Measurements from ENCODE around the gene CRACR2B.

CRACR2B gene

DNA sequence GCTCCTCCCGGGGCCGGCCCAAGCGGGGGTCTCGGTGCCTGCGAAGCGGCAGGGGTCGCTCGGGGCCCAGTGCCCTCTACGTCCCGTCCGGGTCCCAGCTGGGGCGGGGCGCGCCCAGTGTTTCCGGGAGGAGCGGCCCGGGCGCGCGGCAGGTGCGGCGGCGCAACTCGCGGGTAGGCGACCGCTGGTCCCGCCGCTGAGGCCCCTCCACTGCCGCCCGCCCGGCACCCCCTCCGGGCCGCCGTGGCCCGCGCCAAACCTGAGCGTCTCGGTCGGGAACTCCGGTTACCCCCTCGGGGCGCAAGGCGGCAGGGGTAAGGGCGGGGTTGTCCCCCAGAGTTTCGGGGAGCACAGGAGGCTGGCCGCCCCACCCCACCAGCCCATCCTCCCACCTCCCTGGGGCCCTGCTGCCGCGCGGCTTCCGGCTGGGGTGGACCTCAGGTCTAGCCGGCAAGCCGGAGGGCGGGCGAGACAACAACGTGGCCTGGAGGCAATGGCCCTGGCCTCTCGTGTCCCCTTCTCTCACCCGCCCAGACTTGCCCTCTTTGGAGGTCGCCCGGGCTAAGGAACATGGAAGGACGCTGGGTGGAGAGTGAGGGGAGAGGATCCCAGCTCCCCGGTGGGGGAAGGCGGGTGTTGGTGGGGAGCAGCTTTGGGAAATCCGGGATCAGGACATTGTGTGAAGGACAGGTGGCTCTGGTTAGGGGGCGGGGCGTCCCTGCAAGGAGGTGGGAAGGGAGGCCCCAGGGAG is 398 bp upstream of the CRACR2B start:
- DNase-seq (ENCODE audit: low spot score): no peak

DNA sequence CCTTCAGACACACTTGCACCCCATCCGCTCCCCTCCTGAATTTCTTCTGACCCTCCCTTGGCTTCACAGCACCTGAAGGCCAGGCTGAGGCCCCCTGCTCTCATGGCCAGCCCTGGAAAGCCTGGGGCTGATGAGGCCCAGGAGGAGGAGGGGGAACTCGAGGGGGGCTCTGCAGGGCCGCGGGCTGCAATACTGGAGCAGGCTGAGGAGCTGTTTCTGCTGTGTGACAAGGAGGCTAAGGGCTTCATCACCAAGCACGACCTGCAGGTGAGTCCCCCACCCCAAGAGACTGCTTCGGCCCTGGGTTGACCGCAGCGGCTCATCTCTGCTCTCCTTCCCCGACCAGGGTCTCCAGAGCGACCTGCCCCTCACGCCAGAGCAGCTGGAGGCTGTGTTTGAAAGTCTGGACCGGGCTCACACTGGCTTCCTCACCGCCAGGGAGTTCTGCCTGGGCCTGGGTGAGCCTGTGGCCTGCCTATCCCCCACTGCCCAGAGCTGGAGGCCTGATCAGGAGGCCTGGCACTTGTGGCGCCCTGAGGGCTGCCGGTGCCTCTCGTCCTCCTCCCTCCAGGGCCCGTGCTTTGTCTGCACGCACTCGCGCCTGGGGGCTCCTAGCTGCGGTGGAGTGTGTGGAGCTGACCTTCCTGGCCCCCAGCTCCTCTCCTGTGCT is 922 bp downstream of the CRACR2B start:
- DNase-seq (ENCODE audit: low spot score): no peak

DNA sequence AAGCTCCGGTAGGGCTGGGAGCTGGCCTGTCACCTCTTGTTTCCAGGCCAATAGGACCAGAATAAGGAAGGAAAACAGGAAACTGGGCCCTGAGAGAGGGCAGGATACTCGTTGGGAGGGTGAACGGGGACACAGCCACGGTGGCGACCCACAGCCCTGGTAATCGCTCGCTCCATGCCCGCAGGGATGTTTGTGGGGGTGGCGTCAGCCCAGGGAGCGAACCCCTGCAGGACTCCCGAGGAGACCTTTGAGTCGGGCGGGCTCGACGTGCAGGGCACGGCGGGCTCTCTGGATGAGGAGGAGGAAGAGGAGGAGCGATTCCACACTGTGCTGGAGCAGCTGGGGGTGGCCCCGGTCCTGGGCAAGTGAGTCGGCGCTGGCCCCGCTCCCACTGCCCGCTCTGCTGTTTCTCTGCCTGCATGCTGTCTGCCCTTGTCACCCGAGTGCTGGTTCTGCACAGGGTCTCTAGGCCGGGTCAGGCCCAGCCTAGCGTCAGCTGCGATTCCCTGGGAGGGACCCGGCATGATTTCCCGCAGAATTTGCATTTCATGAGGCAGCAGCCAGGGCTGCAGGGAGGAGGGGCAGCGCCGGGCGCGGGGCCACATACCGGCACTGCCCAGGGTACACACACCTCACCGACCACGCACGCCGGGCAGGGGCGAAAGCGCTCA is 1.6 kb downstream of the CRACR2B start:
- DNase-seq (ENCODE audit: low spot score): no peak

DNA sequence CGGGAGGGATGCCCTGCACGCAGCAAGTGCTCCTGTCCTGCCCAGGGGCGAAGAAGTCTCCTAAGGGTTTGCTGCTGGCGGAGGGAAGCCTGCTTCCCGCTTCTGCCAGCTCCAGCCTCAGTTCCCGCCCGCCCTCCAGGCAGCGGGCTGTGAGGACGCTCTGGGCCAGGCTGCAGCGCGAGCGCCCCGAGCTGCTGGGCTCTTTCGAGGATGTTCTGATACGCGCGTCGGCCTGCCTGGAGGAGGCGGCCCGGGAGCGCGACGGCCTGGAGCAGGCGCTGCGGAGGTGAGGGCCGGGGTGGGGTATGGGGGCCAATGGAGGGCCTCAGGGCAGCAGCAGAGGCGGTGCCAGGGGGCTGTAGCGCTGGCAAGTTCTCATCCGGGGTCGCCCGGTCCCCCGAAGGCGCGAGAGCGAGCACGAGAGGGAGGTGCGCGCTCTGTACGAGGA is 2.2 kb downstream of the CRACR2B start:
- DNase-seq (ENCODE audit: low spot score): no peak

DNA sequence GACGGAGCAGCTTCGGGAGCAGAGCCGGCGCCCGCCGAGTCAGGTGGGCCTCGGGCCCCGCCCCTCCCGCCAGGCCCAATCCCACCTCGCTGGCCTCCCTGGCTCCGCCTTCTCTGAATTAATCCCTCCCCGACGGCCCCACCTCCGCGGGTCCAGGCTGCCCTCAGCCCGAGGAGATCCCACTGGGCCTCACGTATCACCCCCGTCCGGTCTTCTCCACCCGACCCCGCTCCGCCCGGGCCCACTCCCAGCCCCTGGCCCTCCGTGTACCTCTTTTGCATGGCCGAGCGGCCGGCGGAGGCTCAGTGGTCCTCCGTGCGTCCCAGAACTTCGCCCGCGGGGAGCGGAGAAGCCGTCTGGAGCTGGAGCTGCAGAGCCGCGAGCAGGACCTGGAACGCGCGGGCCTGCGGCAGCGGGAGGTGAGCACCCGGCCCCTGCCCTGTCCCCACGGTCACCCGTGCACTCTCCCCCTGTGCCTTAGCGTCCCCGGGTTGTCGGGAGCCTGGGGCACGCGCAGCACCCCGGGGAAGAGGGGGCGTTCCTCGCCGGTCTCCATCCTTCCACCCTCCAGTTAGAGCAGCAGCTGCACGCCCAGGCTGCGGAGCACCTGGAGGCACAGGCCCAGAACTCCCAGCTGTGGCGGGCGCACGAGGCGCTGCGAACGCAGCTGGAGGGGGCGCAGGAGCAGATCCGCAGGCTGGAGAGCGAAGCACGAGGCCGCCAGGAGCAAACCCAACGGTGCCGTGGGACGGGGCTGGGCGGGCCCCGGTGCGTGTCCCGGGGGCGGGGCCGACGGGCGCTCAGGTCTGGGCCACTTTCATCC is 2.8 kb downstream of the CRACR2B start:
- DNase-seq (ENCODE audit: low spot score): peak; percentile 83

DNA sequence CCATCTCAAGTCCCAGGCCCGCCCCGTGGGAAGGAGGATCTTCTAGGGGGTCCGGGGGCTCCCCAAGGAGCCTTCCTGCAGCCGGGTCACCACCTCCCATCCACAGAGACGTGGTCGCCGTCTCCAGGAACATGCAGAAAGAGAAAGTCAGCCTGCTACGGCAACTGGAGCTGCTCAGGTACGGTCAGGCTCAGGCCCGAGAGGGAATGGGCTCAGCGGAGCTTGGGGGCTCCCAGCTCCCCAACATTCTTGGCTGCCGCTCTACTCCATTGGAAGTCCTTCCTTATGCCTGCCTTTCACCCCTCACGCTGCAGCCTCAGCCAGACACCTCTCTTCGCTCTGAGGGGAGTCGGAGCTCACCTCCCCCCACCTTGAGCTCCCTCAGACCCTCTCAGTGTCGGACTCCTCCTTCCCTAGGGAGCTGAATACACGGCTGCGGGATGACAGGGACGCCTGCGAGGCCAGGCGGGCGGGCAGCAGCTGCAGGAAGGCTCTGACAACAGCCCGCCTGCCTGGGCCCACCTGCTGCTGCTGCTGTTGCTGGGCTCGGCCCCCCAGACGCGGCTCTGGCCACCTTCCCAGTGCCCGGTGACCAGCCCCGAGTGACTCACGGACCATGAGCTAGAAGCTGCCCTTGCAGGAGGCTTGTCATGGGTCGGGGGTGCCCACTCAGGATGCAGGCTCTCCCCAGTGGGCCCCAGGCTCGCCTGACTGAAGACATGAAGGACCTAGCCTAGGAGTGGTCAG is 3.6 kb downstream of the CRACR2B start:
- DNase-seq (ENCODE audit: low spot score): no peak

DNA sequence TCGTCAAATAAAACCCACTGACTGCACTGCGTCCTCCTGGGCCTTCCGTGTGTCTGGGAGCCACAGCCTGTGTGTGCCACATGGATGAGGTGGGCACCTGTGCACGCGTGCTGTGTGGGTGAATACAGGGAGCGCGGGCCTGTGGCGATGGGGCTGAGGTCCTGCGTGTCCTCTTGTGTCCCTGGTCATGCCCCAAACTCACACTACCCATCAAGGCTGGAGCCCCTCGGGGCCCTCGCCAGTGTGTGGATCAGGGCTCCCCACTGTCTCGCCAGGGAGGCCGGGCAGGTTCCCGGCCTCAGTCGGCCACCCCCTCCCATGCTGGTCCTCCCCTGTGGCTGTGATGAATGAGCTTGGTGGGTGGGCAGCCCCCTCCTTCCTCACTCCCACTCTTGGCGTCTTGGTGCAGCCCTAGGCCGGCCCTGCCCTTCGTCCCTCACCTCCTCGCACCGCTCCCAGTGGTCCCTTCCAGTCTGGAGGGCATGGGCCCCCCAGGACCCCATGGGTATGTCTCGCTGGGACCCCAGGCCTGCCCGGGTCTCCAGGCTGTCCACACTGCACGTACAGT is 4.3 kb downstream of the CRACR2B start:
- no peak for DNase-seq (ENCODE audit: low spot score)

DNA sequence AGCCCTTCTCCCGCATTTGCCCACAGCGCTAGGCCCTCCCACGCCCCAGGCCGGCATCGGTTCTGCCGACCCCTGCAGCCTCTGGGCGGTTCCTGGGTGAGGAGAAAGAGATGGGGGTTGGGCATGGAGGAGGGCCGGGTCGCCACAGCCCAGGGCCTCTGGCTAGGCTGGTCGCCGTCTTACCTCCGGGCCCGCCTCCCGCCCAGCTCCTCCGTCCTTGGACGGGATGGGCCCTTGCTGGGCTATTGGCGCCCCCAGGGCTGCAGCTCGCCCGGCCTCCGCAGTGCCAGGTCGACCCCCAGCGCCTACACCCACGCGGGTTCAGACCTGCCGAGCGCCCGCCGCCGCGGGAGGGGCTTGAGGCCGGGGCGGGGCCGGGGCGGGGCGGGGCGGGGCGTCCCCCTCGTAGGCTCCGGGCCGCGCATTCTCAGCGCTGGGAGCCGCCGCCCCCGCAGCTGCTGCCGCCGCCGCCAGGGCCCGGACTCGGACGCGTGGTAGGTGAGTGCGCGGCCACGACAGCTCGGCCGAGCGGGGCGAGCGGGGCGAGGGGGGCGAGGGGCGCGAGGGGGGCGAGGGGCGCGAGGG is 4.9 kb downstream of the CRACR2B start, which contains the start of gene CD151:
TSS of gene CD151 (plus strand) at position 424 of the 585 bp plus-strand sequence. CDS start 3,118 bp downstream, outside the sequence.
- peak; percentile 91 for DNase-seq (ENCODE audit: low spot score)

DNA sequence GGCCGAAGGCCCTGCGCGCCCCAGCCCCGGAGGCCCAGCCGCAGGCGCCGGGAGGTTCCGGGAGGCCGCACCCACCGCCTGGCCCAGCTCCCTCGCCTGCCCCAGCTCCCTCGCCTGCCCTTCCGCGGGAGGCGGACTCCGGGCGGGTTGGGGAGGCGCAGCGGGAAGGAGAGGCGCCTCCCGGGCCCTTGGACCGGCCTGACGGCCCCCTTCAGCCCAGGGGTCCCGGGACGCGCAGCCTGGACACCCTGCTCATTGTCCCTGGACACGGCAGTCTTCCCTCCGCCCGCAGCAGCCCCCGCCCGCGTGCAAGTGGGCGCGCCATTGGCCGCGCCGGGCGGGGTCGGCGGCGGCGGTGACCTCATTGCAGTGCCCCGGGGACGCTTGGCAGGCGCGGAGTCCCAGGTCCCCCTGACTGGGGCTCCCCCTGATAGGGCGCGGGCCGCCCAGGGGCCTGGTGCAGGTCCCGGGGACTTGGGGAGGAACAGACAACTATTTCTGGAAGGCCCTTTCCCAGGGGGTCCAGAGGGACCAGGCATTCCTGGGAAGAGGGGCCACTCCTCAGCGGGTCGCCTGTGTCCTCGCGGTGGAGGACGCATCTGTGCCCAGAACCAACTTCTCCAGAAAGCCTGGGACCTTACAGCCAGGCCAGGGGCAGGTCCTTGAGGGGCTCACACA is 5.5 kb downstream of the CRACR2B start:
- DNase-seq (ENCODE audit: low spot score): peak; percentile 76

DNA sequence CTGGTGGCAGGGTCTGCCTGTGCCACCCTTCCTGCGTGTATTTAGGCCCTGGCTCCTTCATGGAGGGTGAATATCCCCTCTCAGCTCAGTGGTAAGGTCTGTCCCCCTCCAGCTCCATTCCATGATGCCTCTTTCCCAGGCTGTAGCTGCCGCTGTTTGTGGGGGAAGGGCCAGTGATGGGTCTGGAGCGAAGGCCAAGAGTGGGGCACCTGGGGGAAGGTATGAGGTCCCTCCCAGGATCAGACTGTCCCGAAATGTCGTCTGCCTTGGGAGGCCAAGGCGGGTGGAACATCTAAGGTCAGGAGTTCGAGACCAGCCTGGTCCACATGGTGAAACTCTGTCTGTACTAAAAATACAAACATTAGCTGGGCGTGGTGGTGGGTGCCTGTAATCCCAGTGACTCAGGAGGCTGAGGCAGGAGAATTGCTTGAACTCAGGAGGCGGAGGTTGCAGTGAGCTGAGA is 6.2 kb downstream of the CRACR2B start:
- DNase-seq (ENCODE audit: low spot score): no peak

DNA sequence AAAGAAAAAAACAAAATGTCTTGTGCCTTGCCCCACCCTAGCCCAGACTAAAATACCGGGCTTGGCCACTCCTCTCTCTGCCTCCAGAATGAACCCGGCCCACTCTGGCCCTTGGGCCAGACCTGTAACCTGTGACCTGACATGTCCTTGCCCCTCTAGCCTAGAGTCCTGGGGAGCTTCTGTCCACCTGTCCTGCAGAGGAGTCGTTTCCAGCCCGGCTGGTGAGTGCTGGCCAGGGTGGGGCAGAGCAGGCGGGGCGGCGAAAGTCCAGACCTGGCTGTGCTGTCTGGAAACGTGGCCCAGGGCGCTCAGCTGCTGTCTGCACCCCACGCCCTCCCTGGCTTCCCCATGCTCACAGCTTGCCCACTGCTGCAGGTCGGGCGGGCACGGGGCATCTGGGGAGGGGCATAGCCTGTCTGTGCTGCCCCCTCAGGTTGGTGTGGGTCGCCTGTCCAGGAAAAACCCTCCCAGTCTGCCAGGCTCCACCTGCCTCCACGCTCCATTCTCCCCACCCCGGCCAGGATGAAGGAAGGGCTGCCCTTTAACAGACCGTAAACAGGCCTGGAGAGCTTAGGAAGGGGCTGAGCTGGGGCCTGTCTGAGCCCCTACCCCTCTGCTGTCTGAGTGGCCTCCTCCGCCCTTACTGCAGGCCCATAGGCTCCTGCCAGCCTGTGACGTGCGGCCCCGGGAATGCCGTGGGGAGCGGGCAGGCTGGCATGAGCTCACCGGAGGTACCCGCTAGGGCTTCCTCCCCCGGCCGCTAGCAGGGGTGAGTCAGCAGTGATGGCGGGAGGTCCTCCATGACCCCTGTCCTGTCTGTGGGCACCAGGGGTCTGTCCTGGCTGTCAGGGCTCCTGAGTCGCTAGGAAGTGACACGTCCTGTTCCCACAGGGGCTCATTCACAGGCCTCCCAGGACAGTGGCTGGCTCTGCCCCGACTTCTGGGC is 6.9 kb downstream of the CRACR2B start:
- DNase-seq (ENCODE audit: low spot score): peak; percentile 83

DNA sequence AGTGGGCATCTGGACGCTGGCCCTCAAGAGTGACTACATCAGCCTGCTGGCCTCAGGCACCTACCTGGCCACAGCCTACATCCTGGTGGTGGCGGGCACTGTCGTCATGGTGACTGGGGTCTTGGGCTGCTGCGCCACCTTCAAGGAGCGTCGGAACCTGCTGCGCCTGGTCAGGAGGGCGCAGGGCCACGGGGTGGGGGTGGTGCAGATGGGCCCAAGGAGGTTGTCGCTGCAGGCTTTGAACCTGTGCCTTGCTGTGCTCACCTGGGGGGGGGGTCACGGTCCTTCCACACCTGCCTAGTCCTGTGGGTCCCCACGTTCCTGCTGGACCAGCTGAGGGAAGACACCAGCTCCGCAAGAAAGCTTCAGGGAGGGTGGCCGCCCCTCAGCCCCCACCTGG is 8.6 kb downstream of the CRACR2B start:
- no peak for DNase-seq (ENCODE audit: low spot score)

DNA sequence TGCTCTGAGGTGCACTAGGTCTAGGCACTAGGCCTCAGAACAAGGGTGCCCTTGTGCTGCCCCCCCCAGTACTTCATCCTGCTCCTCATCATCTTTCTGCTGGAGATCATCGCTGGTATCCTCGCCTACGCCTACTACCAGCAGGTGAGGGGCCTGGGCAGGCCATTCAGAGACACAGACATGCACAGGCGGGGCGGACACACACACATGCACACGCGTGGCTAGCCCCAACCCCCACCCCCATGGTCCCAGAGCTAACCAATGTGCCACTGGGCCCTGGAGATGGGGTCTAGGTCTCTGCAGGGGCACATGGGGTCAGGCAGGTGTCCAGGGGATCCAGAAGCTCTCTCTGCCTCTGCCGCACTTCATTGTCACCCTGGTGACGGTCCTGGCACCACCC is 9.0 kb downstream of the CRACR2B start:
- no peak for DNase-seq (ENCODE audit: low spot score)

DNA sequence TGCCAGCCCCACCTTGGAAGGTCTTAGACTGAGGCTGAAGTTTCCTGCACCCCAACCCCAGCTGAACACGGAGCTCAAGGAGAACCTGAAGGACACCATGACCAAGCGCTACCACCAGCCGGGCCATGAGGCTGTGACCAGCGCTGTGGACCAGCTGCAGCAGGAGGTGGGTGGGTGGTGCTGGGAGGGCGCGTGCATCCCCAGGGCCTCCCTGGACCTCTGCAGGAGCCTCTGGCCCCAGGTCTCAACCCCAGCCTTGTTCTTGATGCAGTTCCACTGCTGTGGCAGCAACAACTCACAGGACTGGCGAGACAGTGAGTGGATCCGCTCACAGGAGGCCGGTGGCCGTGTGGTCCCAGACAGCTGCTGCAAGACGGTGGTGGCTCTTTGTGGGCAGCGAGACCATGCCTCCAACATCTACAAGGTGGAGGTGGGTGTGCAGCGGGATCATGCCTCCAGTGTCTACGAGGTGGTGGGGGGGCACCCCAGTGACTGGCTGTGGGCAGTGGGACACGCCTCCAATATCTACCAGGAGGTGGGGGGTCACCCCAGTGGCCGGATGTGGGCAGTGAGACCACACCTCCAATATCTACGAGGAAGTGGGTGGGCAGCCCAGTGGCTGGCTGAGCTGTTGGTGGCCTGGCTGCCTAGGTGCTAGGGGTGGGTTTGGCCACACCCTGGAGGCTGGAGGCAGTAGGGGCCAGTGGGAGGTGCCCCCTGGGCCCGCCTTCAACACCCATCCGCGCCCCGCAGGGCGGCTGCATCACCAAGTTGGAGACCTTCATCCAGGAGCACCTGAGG is 9.7 kb downstream of the CRACR2B start:
- no peak for DNase-seq (ENCODE audit: low spot score)

DNA sequence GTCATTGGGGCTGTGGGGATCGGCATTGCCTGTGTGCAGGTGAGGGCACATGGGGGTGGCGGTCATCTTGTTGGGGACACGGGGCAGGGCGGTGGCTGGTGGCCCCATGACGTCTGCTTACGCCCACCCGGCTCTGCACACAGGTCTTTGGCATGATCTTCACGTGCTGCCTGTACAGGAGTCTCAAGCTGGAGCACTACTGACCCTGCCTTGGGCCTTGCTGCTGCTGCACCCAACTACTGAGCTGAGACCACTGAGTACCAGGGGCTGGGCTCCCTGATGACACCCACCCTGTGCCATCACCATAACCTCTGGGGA is 10.2 kb downstream of the CRACR2B start:
- no peak for DNase-seq (ENCODE audit: low spot score)

DNA sequence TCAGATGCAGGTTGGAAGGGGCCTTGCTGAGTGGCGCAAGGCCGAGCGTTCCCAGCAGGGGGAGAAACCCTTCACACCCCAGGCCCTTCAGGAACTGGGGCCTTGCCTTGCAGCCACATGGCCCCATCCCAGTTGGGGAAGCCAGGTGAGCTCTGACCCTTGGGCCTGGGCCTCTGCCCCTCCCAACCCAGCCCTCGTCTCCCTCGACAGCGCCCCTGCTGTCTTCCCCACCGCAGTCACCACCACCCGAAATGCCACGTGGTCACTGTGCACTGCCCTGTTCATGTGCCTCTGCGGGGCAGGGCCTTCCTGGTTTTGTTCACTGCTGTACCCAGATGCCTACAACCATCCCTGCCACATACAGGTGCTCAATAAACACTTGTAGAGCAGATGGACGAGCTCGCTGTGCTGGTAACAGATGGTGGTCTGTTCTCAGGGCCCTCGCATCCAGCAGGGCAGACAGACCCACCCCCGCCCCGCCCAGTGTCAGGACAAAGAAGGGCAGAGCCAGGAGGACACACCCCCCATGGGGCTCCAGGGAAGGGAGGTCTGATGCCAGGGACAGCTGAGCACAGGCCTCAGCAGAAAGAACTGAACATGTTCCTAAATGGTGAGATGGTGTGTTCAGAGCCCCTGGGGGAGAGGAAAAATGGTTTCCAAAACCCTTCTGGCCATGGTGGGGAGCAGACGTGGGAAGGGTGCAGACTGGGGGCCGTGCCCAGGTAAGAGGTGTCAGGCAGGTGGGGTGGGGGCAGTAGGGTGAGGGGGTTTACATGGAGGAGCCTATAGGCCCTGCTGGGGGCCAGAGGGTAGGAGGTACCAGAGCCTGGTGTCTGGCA is 10.9 kb downstream of the CRACR2B start:
- peak; percentile 58 for DNase-seq (ENCODE audit: low spot score)

DNA sequence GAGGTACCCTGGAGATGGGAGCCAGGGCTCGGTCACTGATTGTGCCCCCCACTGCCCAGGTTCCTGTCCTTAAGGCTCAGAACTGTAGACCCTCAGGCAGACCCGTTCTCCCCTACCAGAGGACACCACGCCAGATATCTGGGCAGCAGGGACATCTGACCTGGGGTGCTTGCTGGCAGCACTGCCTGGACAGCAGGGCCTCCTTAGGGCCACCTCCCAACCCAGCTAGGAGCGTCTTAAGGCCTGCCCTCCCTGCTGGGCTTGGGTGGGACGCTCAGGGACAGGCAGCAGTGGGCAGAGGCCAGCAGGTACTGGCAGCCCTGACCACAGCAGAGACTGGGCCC is 11.5 kb downstream of the CRACR2B start:
- DNase-seq (ENCODE audit: low spot score): no peak
